Gastroesophageal sphincter (tissue), 4 donors: ENCODE results near the gene ZNF692. TPM values are rescaled to one million over a fixed set of nuclear protein-coding genes. Genes with fewer than 3 reads are reported as not detected.
"Not testable (repeated sequence)": the region's sequence is repeated elsewhere in the genome, so short reads cannot be mapped to it uniquely, and the experiment has no call there.

Experiments
- ATAC-seq: fragments of 150-250 bp; one replicate; pipeline ENCODE4 v1.9.1; 2016; ENCODE audit warnings: mild to moderate bottlenecking, moderate library complexity
- H3K27ac ChIP-seq, 4 donors: fragments of 200-600 bp; sonication (generic) in 3 of 4; 1 replicate in 3 of 4; 2 replicates in 1 of 4; pipeline ENCODE4 v1.5.1; 2016 to 2019
- H3K27me3 ChIP-seq: fragments of 200-600 bp; sonication (generic); one replicate; pipeline ENCODE4 v1.5.1; 2019
- H3K36me3 ChIP-seq, 2 donors: fragments of 200-600 bp; sonication (generic); one replicate each; pipeline ENCODE4 v1.5.1; 2019; ENCODE audit warnings: control low read depth in 1 of 2
- H3K4me1 ChIP-seq, 3 donors: fragments of 200-600 bp; sonication (generic); 1 replicate in 2 of 3; 2 replicates in 1 of 3; pipeline ENCODE4 v1.5.1; 2016 to 2019; ENCODE audit warnings: control low read depth in 2 of 3
- H3K4me3 ChIP-seq, 2 donors: fragments of 200-600 bp; sonication (generic); one replicate each; pipeline ENCODE4 v1.5.1; 2019; ENCODE audit warnings: mild to moderate bottlenecking in 1 of 2, moderate library complexity in 1 of 2
- H3K9me3 ChIP-seq, 3 donors: fragments of 200-600 bp; sonication (generic); one replicate each; pipeline ENCODE4 v1.5.1; 2017 to 2019; ENCODE audit warnings: control low read depth in 2 of 3
- CTCF ChIP-seq, 4 experiments: fragments of 200-600 bp in 2 of 4; fragments of 450-650 bp in 2 of 4; sonication (generic) in 1 of 4; IDR thresholded peaks; one replicate each; pipeline ENCODE4 v1.5.1; 2017 to 2019; ENCODE audit warnings: antibody characterized with exemption in 4 of 4, mild to moderate bottlenecking in 2 of 4, moderate library complexity in 2 of 4
- EP300 ChIP-seq: sonication (generic); formaldehyde crosslinking; IDR thresholded peaks from one replicate; pipeline ENCODE4 v1.6.1; 2017; ENCODE audit warnings: antibody characterized with exemption, mild to moderate bottlenecking
- POLR2A ChIP-seq, 2 donors: fragments of 450-650 bp; IDR thresholded peaks; one replicate each; pipeline ENCODE4 v1.6.1; 2017; ENCODE audit warnings: antibody characterized with exemption in 2 of 2, mild to moderate bottlenecking in 2 of 2, moderate library complexity in 1 of 2
- POLR2AphosphoS5 ChIP-seq: sonication (generic); formaldehyde crosslinking; IDR thresholded peaks from one replicate; pipeline ENCODE4 v1.6.1; 2017; ENCODE audit warnings: antibody characterized with exemption
- WGBS, 2 donors: methylation state at CpG; one replicate each; pipeline ENCODE4 v1.1.5; 2018; ENCODE audit warnings: low coverage in 1 of 2; 5-methylcytosine and 5-hydroxymethylcytosine counted together
- total RNA-seq, 4 donors: library from RNA; depleted of rRNA; stranded (reverse); fragments of >200 nt; gene quantifications; one replicate each; pipeline ENCODE4 v1.1.0, GENCODE V29; 2016

Gene ZNF692
- total RNA-seq, 4 donors from 2014 or later: 22.1 to 69.6 (median 28.4) TPM

GRCh38 chr1:248892590-248892989, 33.7 kb upstream of the ZNF692 start:
- no peak for ATAC-seq
- TF ChIP-seq EP300 (no peak), POLR2A (IDR thresholded peaks at IDR 0.05) (no peak), CTCF (IDR thresholded peaks at IDR 0.05) (no peak), POLR2AphosphoS5 (no peak)
- 73 to 80% methylated on average over 1 of the region's 1 CpG for WGBS, 2 donors
- H3K27ac ChIP-seq: no peak overlapping the region
- H3K36me3 ChIP-seq: no peaks in the 10 kb centered on the region
- no peaks in the 10 kb centered on the region for H3K4me1 ChIP-seq
- no peaks in the 10 kb centered on the region for H3K9me3 ChIP-seq
- H3K27me3 ChIP-seq: peaks cover 13% of the 10 kb centered on the region
- H3K4me3 ChIP-seq: no peak overlapping the region

- WGBS, 2 donors: 65 to 100% methylated on average over 2 of the region's 2 CpGs
- Histone ChIP-seq H3K27me3 (peaks cover 7% of the 10 kb centered on the region), H3K36me3 (no peaks in the 10 kb centered on the region), H3K4me3 (no peak overlapping the region), H3K4me1 (no peaks in the 10 kb centered on the region), H3K27ac (no peak overlapping the region), H3K9me3 (no peaks in the 10 kb centered on the region)
- no peak for ATAC-seq
- TF ChIP-seq CTCF (IDR thresholded peaks at IDR 0.05): no peak
- TF ChIP-seq POLR2AphosphoS5: no peak
- no peak for TF ChIP-seq EP300
- TF ChIP-seq POLR2A (IDR thresholded peaks at IDR 0.05): no peak
These were observed 32.9 kb upstream of the ZNF692 start for GRCh38 chr1:248891758-248892157.

GRCh38 chr1:248890549-248891498, 31.9 kb upstream of the ZNF692 start:
- TF ChIP-seq EP300 (no peak), CTCF (IDR thresholded peaks at IDR 0.05) (no peak), POLR2AphosphoS5 (no peak), POLR2A (IDR thresholded peaks at IDR 0.05) (no peak)

GRCh38 chr1:248889914-248890243, 31.0 kb upstream of the ZNF692 start:
- H3K9me3 ChIP-seq, H3K4me3 ChIP-seq, H3K36me3 ChIP-seq, ATAC-seq, H3K4me1 ChIP-seq, H3K27me3 ChIP-seq, H3K27ac ChIP-seq: not testable (repeated sequence)
- 79 to 85% methylated on average over 5 to 9 of the region's 10 CpGs for WGBS, 2 donors

More at GRCh38 chr1:248890549-248891498, 31.9 kb upstream of the ZNF692 start:
- WGBS, 2 donors: 84 to 86% methylated on average over 8 to 9 of the region's 9 CpGs
- Histone ChIP-seq H3K27me3 (no peaks in the 10 kb centered on the region), H3K9me3 (no peaks in the 10 kb centered on the region), H3K36me3 (no peaks in the 10 kb centered on the region), H3K27ac (no peak overlapping the region), H3K4me1 (no peaks in the 10 kb centered on the region), H3K4me3 (no peak overlapping the region)
- ATAC-seq: no peak

GRCh38 chr1:248886237-248886895, 27.5 kb upstream of the ZNF692 start:
- WGBS, 2 donors: 0 to 11% methylated on average over 1 of the region's 1 CpG
- no peak overlapping the region for H3K27ac ChIP-seq
- no peaks in the 10 kb centered on the region for H3K27me3 ChIP-seq
- no peak for TF ChIP-seq POLR2A (IDR thresholded peaks at IDR 0.05)
- H3K4me3 ChIP-seq: no peak overlapping the region
- no peak for ATAC-seq
- no peaks in the 10 kb centered on the region for H3K36me3 ChIP-seq
- no peaks in the 10 kb centered on the region for H3K4me1 ChIP-seq
- no peaks in the 10 kb centered on the region for H3K9me3 ChIP-seq

- Histone ChIP-seq H3K9me3 (no peaks in the 10 kb centered on the region), H3K4me1 (no peaks in the 10 kb centered on the region), H3K27ac (no peak overlapping the region), H3K27me3 (no peaks in the 10 kb centered on the region), H3K36me3 (no peaks in the 10 kb centered on the region), H3K4me3 (no peak overlapping the region)
- TF ChIP-seq POLR2A (IDR thresholded peaks at IDR 0.05) (no peak), EP300 (no peak), CTCF (IDR thresholded peaks at IDR 0.05) (no peak), POLR2AphosphoS5 (no peak)
- 83 to 86% methylated on average over 1 of the region's 1 CpG for WGBS, 2 donors
- ATAC-seq: no peak
These were observed 26.8 kb upstream of the ZNF692 start for GRCh38 chr1:248885646-248886045.
